Stomach (tissue), 9 donors: ENCODE data around the gene ZCCHC14. TPM values are rescaled to one million over a fixed set of nuclear protein-coding genes. Genes with fewer than 3 reads are reported as not detected.
"Not testable (repeated sequence)": the region's sequence is repeated elsewhere in the genome, so short reads cannot be mapped to it uniquely, and the experiment has no call there.

Experiments used
- DNase-seq, 2 donors: peaks; one replicate each; pipeline versions ENCODE4 v3.0.0 to v3.0.0-alpha.2; 2013 to 2019
- H3K27ac ChIP-seq, 5 donors: fragments of 200-600 bp in 4 of 5; sonication (generic) in 4 of 5; one replicate each; pipeline ENCODE4 v1.5.1; 2013 to 2019; ENCODE audit warnings: mild to moderate bottlenecking in 1 of 5, moderate library complexity in 1 of 5
- H3K27me3 ChIP-seq, 3 donors: fragments of 200-600 bp; sonication (generic); one replicate each; pipeline ENCODE4 v1.5.1; 2017 to 2019; ENCODE audit warnings: mixed run types in 1 of 3
- H3K36me3 ChIP-seq, 4 donors: fragments of 200-600 bp; sonication (generic); 1 replicate in 3 of 4; 2 replicates in 1 of 4; pipeline ENCODE4 v1.5.1; 2016 to 2019
- H3K4me1 ChIP-seq, 4 donors: fragments of 200-600 bp; sonication (generic); one replicate each; pipeline ENCODE4 v1.5.1; 2016 to 2019
- H3K4me3 ChIP-seq, 4 donors: fragments of 200-600 bp; sonication (generic) in 3 of 4; one replicate each; pipeline ENCODE4 v1.5.1; 2016 to 2019; ENCODE audit warnings: mild to moderate bottlenecking in 1 of 4
- H3K9me3 ChIP-seq, 4 donors: fragments of 200-600 bp; sonication (generic); one replicate each; pipeline ENCODE4 v1.5.1; 2016 to 2019
- EP300 ChIP-seq: sonication (generic); formaldehyde crosslinking; IDR thresholded peaks from one replicate; pipeline ENCODE4 v1.6.1; 2017; ENCODE audit warnings: antibody characterized with exemption
- POLR2A ChIP-seq, 4 donors: fragments of 450-650 bp; IDR thresholded peaks; one replicate each; pipeline ENCODE4 v1.6.1; 2016; ENCODE audit warnings: antibody characterized with exemption in 4 of 4, control low read depth in 2 of 4, mild to moderate bottlenecking in 1 of 4, moderate library complexity in 1 of 4
- POLR2AphosphoS5 ChIP-seq, 3 donors: sonication (generic); formaldehyde crosslinking; IDR thresholded peaks; one replicate each; pipeline ENCODE4 v1.6.1; 2016; ENCODE audit warnings: antibody characterized with exemption in 3 of 3
- WGBS, 5 donors: extraction: QIAGEN DNeasy Blood & Tissue Kit in 3 of 5; methylation state at CpG; one replicate each; pipeline versions ENCODE4 v1.1.5 to v1.1.7; 2013 to 2018; 5-methylcytosine and 5-hydroxymethylcytosine counted together
- intact Hi-C: fragments of 100-400 bp; cut with DNase I; formaldehyde crosslinking; loops from one replicate; pipeline ENCODE4 v1.15.1; 2023; ENCODE audit warnings: low total_unique reads
- polyA plus RNA-seq, 3 donors: library from polyadenylated mRNA; stranded (reverse); fragments of 200-250 nt; gene quantifications; one replicate each; pipeline ENCODE4 v1.2.3, GENCODE V29; 2013
- total RNA-seq, 5 donors: library from RNA; depleted of rRNA; stranded (reverse); fragments of >200 nt; gene quantifications; one replicate each; pipeline versions ENCODE4 v1.1.0 to v1.2.3, GENCODE V29; 2014 to 2016
- TF ChIP-seq, protein P1 (sequence below), 7 experiments: fragments of 450-650 bp in 4 of 7; fragments of 200-600 bp in 3 of 7; sonication (generic) in 3 of 7; IDR thresholded peaks; one replicate each; pipeline ENCODE4 v1.5.1; 2016 to 2019; ENCODE audit warnings: antibody characterized with exemption in 7 of 7, control low read depth in 2 of 7, mild to moderate bottlenecking in 1 of 7
- donor health status: healthy with polysubstance abuse.
- donor health status: Bipolar disorder and iron deficiency.
- donor health status: healthy.

Gene ZCCHC14
- total and polyA plus RNA-seq, 8 donors = 5.4 to 25.9 (median 16.7) TPM

DNA sequence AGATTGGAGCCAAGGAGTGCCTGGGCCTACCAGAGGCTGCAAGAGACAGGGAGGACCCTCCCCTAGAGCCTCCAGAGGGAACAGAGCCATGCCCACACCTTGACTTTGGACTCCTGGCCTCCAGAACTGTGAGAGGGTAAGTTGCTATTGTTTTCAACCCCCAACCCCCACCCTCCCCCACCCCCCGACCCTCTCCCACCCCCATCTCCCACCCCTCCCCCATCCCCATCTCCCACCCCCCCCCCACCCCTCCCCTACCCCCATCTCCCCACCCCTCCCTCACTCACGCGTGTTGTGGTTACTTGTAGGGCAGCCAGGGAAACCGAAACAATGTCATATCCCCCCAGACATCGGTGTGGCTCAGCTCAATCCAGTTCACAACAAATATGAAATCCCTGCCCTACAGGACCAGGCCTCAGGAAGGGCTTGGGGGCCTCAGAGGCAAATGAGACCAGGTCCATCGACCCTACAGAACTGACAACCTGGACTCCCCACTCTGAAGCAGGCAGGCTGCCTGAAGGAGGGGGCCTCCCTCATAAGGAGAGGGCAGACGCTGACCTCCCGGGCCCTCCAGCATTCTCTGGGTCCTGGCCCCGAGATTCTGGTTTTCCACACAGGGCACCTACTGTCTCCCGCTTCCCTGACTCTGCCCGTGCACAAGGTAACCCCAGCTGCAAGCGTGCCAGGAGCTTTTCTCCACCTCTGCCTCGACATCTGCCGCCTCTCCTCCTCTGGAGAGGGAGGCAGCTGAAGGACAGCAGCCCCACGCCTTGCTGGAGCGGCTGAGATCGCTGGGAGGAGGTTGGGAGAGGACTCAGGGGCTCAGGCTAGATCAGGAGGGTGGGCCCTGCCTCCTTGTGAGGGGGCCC lies 3.0 kb upstream of the ZCCHC14 start:
- DNase-seq = no peak
- WGBS, 5 donors = 67 to 82% (median 75%) methylated on average over 11 to 17 of the region's 17 CpGs
- Histone ChIP-seq H3K9me3 (no peaks in the 10 kb centered on the region), H3K4me3 (no peak overlapping the region), H3K36me3 (no peaks in the 10 kb centered on the region), H3K4me1 (peaks cover 14 to 23% (median 21%) of the 10 kb centered on the region in 4 donors), H3K27ac (no peak overlapping the region), H3K27me3 (no peaks in the 10 kb centered on the region)
- intact Hi-C loops = no loop called here
- TF ChIP-seq POLR2AphosphoS5 (IDR thresholded peaks at IDR 0.05) = no peak
- no peak for TF ChIP-seq POLR2A (IDR thresholded peaks at IDR 0.05)
- TF ChIP-seq, protein P1, sequence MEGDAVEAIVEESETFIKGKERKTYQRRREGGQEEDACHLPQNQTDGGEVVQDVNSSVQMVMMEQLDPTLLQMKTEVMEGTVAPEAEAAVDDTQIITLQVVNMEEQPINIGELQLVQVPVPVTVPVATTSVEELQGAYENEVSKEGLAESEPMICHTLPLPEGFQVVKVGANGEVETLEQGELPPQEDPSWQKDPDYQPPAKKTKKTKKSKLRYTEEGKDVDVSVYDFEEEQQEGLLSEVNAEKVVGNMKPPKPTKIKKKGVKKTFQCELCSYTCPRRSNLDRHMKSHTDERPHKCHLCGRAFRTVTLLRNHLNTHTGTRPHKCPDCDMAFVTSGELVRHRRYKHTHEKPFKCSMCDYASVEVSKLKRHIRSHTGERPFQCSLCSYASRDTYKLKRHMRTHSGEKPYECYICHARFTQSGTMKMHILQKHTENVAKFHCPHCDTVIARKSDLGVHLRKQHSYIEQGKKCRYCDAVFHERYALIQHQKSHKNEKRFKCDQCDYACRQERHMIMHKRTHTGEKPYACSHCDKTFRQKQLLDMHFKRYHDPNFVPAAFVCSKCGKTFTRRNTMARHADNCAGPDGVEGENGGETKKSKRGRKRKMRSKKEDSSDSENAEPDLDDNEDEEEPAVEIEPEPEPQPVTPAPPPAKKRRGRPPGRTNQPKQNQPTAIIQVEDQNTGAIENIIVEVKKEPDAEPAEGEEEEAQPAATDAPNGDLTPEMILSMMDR (IDR thresholded peaks at IDR 0.05) = no peak

DNA sequence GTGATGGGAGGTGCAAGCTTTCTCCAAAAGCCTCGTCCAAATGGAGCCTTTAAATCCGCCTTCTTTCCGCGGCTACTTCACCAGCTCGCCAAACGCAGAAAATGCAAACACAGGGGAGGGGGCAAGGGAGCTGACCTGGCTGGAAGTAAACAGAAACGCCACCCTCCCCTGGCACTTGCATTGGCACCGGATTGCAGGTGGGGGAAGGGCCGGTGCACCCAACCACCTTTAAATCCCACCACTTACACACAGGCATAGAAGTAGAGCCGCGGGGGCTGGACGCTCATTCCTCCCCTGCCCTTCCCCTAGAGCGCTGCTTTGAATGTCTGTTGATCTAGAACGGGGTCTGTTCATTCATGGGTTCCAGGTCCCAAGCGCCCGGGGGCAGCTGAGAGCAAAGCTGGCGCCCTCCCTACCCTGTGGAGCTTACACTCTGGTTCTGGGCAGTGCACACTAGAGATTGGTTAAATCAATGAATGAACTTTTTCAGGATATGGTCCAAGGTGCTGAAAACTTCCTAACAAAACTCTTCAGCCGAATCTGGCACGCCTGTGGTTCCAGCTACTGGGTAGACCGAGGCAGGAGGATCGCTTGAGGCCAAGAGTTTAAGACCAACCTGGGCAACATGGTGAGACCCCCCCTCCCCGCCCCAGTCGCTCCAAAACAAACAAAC lies 920 bp upstream of the ZCCHC14 start:
- peak overlapping the region; percentile 49 to 61 (median 50) for H3K4me3 ChIP-seq
- peak overlapping the region; percentile 46 to 88 (median 65) for H3K27ac ChIP-seq
- peak in 1 of 2 donors; percentile 52 for DNase-seq
- intact Hi-C loops = no loop called here
- no peaks in the 10 kb centered on the region for H3K27me3 ChIP-seq
- WGBS, 5 donors = 16 to 36% (median 31%) methylated on average over 19 to 23 of the region's 23 CpGs
- H3K36me3 ChIP-seq = no peaks in the 10 kb centered on the region
- TF ChIP-seq EP300 (no peak), POLR2A (IDR thresholded peaks at IDR 0.05) (no peak), POLR2AphosphoS5 (IDR thresholded peaks at IDR 0.05) (no peak)
- TF ChIP-seq, protein P1 (IDR thresholded peaks at IDR 0.05) = no peak
- no peaks in the 10 kb centered on the region for H3K9me3 ChIP-seq
- peaks cover 29 to 43% (median 38%) of the 10 kb centered on the region in 4 donors for H3K4me1 ChIP-seq

DNA sequence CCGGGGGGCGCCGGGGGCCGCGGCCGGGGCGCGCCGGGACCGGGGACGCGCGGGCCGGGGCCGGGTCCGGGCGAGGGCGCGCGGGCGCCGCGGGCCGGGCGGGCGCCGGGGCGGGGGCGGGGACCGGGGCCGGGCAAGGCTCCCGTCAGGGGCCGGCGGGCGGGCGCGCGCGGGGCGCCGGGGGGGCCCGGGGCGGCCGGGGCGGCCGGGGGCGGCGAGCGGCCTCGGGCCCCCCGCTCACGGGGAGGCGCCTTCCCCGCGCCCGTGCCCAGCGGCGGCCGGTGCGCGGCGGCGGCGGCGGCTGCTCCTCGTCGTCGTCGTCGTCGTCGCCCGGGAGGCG lies 563 bp downstream of the ZCCHC14 start:
- Histone ChIP-seq H3K4me3 (peak overlapping the region; percentile 51 to 70 (median 58)), H3K4me1 (peaks cover 38 to 58% (median 52%) of the 10 kb centered on the region in 4 donors), H3K36me3 (no peaks in the 10 kb centered on the region), H3K27ac (peak overlapping the region in 3 of 5 donors; percentile 88 to 94 (median 88)), H3K9me3 (no peaks in the 10 kb centered on the region), H3K27me3 (no peaks in the 10 kb centered on the region)
- intact Hi-C loops = no loop called here
- TF ChIP-seq POLR2AphosphoS5 (IDR thresholded peaks at IDR 0.05) = no peak
- TF ChIP-seq, protein P1 (IDR thresholded peaks at IDR 0.05) = no peak
- TF ChIP-seq EP300 = no peak
- no peak for TF ChIP-seq POLR2A (IDR thresholded peaks at IDR 0.05)
- no peak for DNase-seq
- 0 to 1% (median 0%) methylated on average over 1 to 50 of the region's 74 CpGs; no CpG with 5 or more reads in 2 of the 5 donors for WGBS, 5 donors

DNA sequence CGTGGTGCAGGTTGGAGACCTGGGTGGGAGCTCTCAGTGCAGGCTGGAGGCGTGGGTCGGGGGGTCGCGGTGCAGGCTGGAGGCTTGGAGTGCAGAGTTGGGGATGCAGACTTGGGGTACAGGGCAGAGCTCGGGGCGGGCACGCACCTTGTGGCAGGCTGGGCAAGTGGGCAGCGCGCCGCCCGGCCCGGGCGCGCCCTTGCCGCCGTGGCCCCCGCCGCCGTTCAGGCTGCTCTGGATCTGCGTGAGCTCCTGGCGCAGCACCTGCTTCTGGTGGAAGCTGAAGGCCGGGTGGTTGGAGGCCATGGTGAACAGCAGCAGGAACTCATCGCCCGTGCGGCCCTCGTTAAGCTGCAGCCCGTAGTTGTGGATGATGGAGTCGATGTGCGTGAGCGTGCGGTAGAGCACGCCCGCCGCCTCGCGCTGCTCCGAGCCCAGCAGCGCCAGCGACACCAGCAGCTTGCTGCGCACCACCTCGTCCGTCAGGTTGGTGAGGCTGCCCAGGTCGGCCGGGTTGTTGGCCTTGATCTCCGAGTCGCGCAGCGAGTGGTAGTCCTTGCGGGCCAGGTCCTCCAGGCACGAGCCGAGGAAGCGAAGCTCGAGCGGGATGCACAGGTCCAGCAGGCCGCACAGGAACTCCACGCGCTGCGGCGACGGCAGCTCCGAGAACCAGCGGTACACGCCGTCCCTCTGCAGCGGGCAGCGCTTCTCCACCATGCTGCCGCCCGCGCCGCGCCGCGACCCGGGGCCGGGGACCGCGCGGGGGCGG lies 1.1 kb downstream of the ZCCHC14 start:
- WGBS, 5 donors = 9 to 12% (median 11%) methylated on average over 40 to 79 of the region's 80 CpGs

DNA sequence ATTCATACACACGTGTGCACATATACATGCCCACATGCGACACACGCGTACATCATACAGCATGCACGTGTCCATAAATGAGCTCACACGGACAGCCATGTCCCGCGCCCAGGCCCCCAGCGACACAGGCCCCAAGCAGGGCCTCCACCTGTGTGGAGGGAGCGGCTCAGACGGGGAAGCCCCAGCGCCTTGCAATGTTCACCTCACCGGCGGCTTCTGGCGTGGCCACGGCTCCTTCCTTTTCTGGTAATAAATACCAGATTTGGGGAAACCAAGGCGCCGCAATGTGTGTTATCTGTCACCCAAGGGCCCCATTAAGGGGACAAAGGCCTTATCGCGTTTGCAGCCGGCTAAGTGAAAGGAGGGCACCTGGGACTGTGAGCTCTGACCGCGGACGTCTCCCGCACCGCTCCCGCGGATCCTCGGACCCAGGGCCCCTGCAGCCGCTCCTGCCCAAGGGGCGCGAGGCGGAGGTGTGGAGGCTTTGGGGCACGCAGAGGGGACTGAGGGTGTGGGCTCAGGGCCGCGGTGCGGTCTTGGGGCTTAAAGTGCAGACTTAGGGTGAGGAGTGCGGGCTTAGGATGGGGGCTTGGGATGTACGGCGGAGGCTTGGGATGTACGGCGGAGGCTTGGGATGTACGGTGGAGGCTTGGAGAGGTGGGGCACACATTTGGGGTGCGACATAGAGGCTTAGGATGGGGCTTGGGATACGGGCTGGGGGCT lies 1.9 kb downstream of the ZCCHC14 start:
- intact Hi-C loops = not testable (repeated sequence)
- peaks cover 50 to 71% (median 62%) of the 10 kb centered on the region in 4 donors for H3K4me1 ChIP-seq

More for the DNA sequence above, 1.1 kb downstream of the ZCCHC14 start:
- Histone ChIP-seq H3K36me3 (no peaks in the 10 kb centered on the region), H3K9me3 (no peaks in the 10 kb centered on the region), H3K27me3 (no peaks in the 10 kb centered on the region), H3K27ac (peak overlapping the region; percentile 39 to 65 (median 51)), H3K4me3 (peak overlapping the region; percentile 51 to 70 (median 58)), H3K4me1 (peaks cover 44 to 64% (median 58%) of the 10 kb centered on the region in 4 donors)
- intact Hi-C loops = no loop called here
- TF ChIP-seq EP300 = no peak
- TF ChIP-seq POLR2A (IDR thresholded peaks at IDR 0.05) = no peak
- TF ChIP-seq, protein P1 (IDR thresholded peaks at IDR 0.05) = no peak
- TF ChIP-seq POLR2AphosphoS5 (IDR thresholded peaks at IDR 0.05) = no peak
- peak; percentile 39 to 65 for DNase-seq

More for the DNA sequence above, 1.9 kb downstream of the ZCCHC14 start:
- Histone ChIP-seq H3K27ac (peak overlapping the region; percentile 39 to 65 (median 51)), H3K4me3 (peak overlapping the region; percentile 51 to 70 (median 58))
- not testable (repeated sequence) for H3K27me3 ChIP-seq, H3K36me3 ChIP-seq, H3K9me3 ChIP-seq
- DNase-seq = peak; percentile 48 to 72
- 20 to 29% (median 25%) methylated on average over 26 to 45 of the region's 45 CpGs for WGBS, 5 donors
